Gastrocnemius medialis (tissue), 4 donors: Measurements from ENCODE around the gene CCDC85C. TPM values are rescaled to one million over a fixed set of nuclear protein-coding genes. Genes with fewer than 3 reads are reported as not detected.

Source experiments
- ATAC-seq, 2 donors: fragments of 150-250 bp; one replicate each; pipeline ENCODE4 v1.9.1; 2016
- DNase-seq, 2 donors: peaks; one replicate each; pipeline ENCODE4 v3.0.0-alpha.2; 2019
- H3K27ac ChIP-seq, 4 donors: fragments of 200-600 bp; sonication (generic); 1 replicate in 1 of 4; 2 replicates in 3 of 4; pipeline ENCODE4 v1.5.1; 2016 to 2018; ENCODE audit warnings: mild to moderate bottlenecking in 2 of 4, moderate library complexity in 1 of 4
- H3K27me3 ChIP-seq, 3 donors: fragments of 200-600 bp; sonication (generic) in 2 of 3; 1 replicate in 1 of 3; 2 replicates in 2 of 3; pipeline versions ENCODE4 v1.5.1 to v1.6.0; 2016 to 2019; ENCODE audit warnings: mild to moderate bottlenecking in 1 of 3, moderate library complexity in 1 of 3
- H3K36me3 ChIP-seq, 2 donors: fragments of 200-600 bp; sonication (generic) in 1 of 2; one replicate each; pipeline ENCODE4 v1.5.1; 2017 to 2018
- H3K4me1 ChIP-seq, 2 donors: fragments of 200-600 bp; sonication (generic) in 1 of 2; one replicate each; pipeline ENCODE4 v1.5.1; 2016 to 2017; ENCODE audit warnings: mild to moderate bottlenecking in 2 of 2
- H3K4me3 ChIP-seq, 4 donors: fragments of 200-600 bp; sonication (generic) in 3 of 4; 1 replicate in 1 of 4; 2 replicates in 3 of 4; pipeline ENCODE4 v1.5.1; 2016 to 2019; ENCODE audit warnings: mild to moderate bottlenecking in 2 of 4
- H3K9me3 ChIP-seq, 3 donors: fragments of 200-600 bp; sonication (generic) in 2 of 3; 1 replicate in 1 of 3; 2 replicates in 2 of 3; pipeline ENCODE4 v1.5.1; 2016 to 2019
- POLR2A ChIP-seq, 2 donors: fragments of 450-650 bp; IDR thresholded peaks; one replicate each; pipeline ENCODE4 v1.6.1; 2017; ENCODE audit warnings: antibody characterized with exemption in 2 of 2, mild to moderate bottlenecking in 2 of 2, moderate library complexity in 2 of 2
- in situ Hi-C, 4 donors: fragments of 200-750 bp; cut with MboI; loops; one replicate each; pipeline versions ENCODE4 v1.15.0 to v1.8.0; 2017; ENCODE audit warnings: low sequenced_read_pairs in 4 of 4
- intact Hi-C: fragments of 100-400 bp; cut with DNase I; formaldehyde crosslinking; loops from one replicate; pipeline ENCODE4 v1.15.1; 2023; ENCODE audit warnings: low total_unique reads
- total RNA-seq, 4 donors: library from RNA; depleted of rRNA; stranded (reverse); fragments of >200 nt; gene quantifications; one replicate each; pipeline versions ENCODE4 v1.1.0 to v1.2.3, GENCODE V29; 2016
- TF ChIP-seq, protein P1 (sequence below), 5 experiments: fragments of 450-650 bp in 3 of 5; fragments of 200-600 bp in 2 of 5; sonication (generic) in 2 of 5; IDR thresholded peaks in 4 of 5; conservative IDR thresholded peaks in 1 of 5; 1 replicate in 4 of 5; 2 replicates in 1 of 5; pipeline ENCODE4 v1.5.1; 2016 to 2019; ENCODE audit warnings: antibody characterized with exemption in 5 of 5, mild to moderate bottlenecking in 3 of 5, moderate library complexity in 3 of 5

Gene CCDC85C
- total RNA-seq, 4 donors from 2014 or later, result 7.9 to 32.8 (median 15.4) TPM

DNA sequence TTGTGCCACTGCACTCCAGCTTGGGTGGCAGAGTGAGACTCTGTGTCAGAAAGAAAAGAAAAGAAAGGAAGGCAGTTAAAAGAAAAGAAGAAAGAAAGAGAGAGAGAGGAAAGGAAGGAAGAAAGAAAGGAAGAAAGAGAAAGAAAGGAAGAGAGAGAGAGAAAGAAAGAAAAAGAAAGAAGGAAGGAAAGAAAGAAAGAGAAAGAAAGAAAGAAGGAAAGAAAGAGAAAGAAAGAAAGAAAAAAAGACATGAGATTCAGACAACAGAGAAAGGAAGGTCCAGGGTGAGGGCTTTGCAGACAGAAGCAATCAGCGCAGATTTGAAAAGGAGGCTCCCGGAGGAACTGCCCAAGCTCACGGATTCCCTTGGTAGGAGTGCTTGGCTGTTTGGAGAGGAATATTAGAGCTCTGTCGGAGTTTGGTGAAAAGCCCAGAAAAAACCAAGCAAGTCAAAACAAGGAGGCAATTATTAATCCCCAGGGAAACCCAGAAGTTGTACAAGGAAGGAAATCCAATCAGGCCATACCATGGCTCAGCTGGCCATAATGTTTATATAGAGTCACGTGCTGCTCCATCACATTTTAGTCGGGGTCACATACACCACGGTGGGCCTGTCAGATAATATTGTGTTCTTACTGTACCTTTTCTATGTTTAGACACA is 11.6 kb upstream of the CCDC85C start:
- ATAC-seq, result no peak
- Histone ChIP-seq H3K4me1 (peaks cover 3 to 9% of the 10 kb centered on the region in 2 donors), H3K9me3 (no peaks in the 10 kb centered on the region), H3K4me3 (no peak overlapping the region), H3K36me3 (no peaks in the 10 kb centered on the region), H3K27me3 (peaks cover 9 to 17% (median 16%) of the 10 kb centered on the region in 3 donors), H3K27ac (no peak overlapping the region)
- no peak for DNase-seq
- in situ Hi-C loops (loop anchor here in 1 of 4 donors (10.0 kb wide), 1 partner anchor 51 kb away; no protein-coding TSS in a partner anchor), intact Hi-C loops (loop anchor here (2.0 kb wide), 1 partner anchor 21 kb away; no protein-coding TSS in a partner anchor)
- TF ChIP-seq, protein P1, sequence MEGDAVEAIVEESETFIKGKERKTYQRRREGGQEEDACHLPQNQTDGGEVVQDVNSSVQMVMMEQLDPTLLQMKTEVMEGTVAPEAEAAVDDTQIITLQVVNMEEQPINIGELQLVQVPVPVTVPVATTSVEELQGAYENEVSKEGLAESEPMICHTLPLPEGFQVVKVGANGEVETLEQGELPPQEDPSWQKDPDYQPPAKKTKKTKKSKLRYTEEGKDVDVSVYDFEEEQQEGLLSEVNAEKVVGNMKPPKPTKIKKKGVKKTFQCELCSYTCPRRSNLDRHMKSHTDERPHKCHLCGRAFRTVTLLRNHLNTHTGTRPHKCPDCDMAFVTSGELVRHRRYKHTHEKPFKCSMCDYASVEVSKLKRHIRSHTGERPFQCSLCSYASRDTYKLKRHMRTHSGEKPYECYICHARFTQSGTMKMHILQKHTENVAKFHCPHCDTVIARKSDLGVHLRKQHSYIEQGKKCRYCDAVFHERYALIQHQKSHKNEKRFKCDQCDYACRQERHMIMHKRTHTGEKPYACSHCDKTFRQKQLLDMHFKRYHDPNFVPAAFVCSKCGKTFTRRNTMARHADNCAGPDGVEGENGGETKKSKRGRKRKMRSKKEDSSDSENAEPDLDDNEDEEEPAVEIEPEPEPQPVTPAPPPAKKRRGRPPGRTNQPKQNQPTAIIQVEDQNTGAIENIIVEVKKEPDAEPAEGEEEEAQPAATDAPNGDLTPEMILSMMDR (IDR thresholded peaks at IDR 0.05 in 4 of 5, conservative IDR thresholded peaks at IDR 0.05 in 1 of 5), result no peak
- no peak for TF ChIP-seq POLR2A (IDR thresholded peaks at IDR 0.05)

DNA sequence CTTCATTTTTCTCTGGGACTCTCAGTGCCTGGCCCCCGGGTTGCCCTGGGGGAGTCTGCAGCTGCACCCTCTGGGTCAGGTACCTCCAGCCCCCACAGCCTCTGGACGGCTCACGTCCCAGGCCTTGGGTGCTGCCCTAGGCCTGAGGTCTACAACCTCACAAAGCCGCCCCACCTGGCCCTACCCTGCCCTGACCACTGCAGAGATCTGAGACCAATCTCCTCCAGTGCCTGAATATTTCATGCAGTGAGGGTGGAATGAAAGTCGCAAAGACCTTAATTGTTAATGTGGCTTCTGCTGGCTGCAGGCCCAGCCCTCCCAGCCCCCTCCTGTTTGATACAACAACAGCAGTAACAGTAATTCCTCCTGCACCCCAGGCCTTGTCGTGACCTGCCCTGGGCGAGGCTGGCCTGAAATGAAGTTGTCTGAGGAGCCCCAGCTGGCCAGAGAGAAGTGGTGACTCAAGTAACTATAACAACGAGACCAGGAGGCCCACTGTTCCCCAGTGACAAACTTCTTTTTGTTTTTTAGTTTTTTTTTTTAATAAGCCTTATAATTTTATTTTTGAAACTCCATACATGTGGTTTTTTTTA is 8.8 kb upstream of the CCDC85C start:
- no peak for DNase-seq
- peaks cover 6 to 17% (median 16%) of the 10 kb centered on the region in 3 donors for H3K27me3 ChIP-seq
- no peak for ATAC-seq
- intact Hi-C loops (no loop called here), in situ Hi-C loops (loop anchor here in 1 of 4 donors (10.0 kb wide), 1 partner anchor 48 kb away; no protein-coding TSS in a partner anchor)
- peaks cover 3 to 9% of the 10 kb centered on the region in 2 donors for H3K4me1 ChIP-seq
- no peak overlapping the region for H3K27ac ChIP-seq
- H3K36me3 ChIP-seq, result no peaks in the 10 kb centered on the region
- H3K4me3 ChIP-seq, result no peak overlapping the region
- TF ChIP-seq, protein P1 (IDR thresholded peaks at IDR 0.05 in 4 of 5, conservative IDR thresholded peaks at IDR 0.05 in 1 of 5), result no peak
- TF ChIP-seq POLR2A (IDR thresholded peaks at IDR 0.05), result no peak
- no peaks in the 10 kb centered on the region for H3K9me3 ChIP-seq

DNA sequence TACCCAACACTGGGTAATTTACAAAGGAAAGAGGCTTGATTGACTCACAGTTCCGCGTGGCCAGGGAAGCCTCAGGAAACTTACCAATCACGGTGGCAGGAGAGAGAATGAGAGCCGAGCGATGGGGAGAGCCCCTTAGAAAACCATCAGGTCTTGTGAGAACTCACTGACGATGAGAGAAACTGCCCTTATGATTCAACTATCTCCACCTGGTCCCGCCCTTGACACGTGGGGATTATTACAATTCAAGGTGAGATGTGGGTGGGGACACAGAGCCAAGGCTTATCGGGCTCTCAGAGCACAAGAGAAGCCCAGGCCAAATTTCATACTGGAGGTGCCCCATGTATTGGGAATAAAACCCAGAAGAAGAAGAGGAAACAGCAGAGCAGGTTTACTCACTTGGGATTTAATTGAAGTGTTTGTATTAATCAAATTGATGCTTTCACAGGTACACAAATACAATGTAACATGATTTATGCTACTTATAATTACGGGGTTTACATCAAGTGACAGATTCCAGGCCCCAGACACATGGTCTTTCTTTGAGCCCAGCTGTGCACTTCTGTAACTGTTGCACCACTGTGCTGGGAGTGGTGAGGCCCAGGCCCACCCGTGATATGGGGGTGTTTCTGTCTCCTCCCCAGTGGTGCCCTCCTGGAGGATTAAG is 8.2 kb upstream of the CCDC85C start:
- in situ Hi-C loops, result loop anchor here in 1 of 4 donors (10.0 kb wide), 1 partner anchor 47 kb away; no protein-coding TSS in a partner anchor
- TF ChIP-seq POLR2A (IDR thresholded peaks at IDR 0.05), result no peak
- no peak for ATAC-seq

DNA sequence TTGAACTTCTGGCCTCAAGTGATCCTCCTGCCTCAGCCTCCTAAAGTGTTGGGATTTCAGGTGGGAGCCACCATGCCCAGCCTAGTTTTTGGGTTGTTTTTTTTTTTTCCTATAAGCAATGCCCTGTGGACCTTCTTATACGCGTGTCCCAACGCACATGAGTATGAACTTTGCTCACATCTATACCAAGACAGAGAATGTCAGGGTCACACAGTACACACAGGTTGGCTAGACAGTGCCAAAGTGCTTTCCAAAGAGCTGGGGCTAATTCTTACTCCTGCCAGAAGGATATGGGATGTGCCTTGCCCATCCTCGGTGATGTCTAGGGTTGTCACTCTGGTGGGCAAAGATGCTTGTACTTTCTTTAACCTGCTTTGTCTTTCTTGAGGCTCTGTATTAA is 7.6 kb upstream of the CCDC85C start:
- Histone ChIP-seq H3K9me3 (no peaks in the 10 kb centered on the region), H3K36me3 (no peaks in the 10 kb centered on the region), H3K27ac (no peak overlapping the region), H3K27me3 (peaks cover 4 to 17% (median 16%) of the 10 kb centered on the region in 3 donors), H3K4me1 (peaks cover 3 to 9% of the 10 kb centered on the region in 2 donors), H3K4me3 (no peak overlapping the region)
- no peak for ATAC-seq
- no peak for TF ChIP-seq POLR2A (IDR thresholded peaks at IDR 0.05)
- TF ChIP-seq, protein P1 (IDR thresholded peaks at IDR 0.05 in 4 of 5, conservative IDR thresholded peaks at IDR 0.05 in 1 of 5), result no peak
- intact Hi-C loops, result no loop called here
- in situ Hi-C loops, result loop anchor here in 1 of 4 donors (10.0 kb wide), 1 partner anchor 47 kb away; no protein-coding TSS in a partner anchor
- no peak for DNase-seq

More for the DNA sequence above, 8.2 kb upstream of the CCDC85C start:
- H3K27me3 ChIP-seq, result peaks cover 6 to 17% (median 16%) of the 10 kb centered on the region in 3 donors
- DNase-seq, result no peak
- no peak overlapping the region for H3K4me3 ChIP-seq
- H3K27ac ChIP-seq, result no peak overlapping the region
- peaks cover 3 to 9% of the 10 kb centered on the region in 2 donors for H3K4me1 ChIP-seq
- H3K36me3 ChIP-seq, result no peaks in the 10 kb centered on the region
- intact Hi-C loops, result no loop called here
- no peaks in the 10 kb centered on the region for H3K9me3 ChIP-seq
